K562 (cell line): ENCODE results near the gene RGPD8. TPM values are rescaled to one million over a fixed set of nuclear protein-coding genes. Genes with fewer than 3 reads are reported as not detected.

Experiments used
- ATF1 ChIP-seq, 2 experiments: fragments of 450-650 bp in 1 of 2; IDR thresholded peaks; 2 replicates each; pipeline ENCODE4 v1.6.1; 2016; ENCODE audit warnings: missing compliant biosample characterization in 1 of 2, missing genetic modification characterization in 1 of 2
- BCOR ChIP-seq: fragments of 450-650 bp; IDR thresholded peaks from 2 replicates; pipeline ENCODE4 v1.6.1; 2016
- BDP1 ChIP-seq: IDR thresholded peaks from 3 replicates; pipeline ENCODE4 v1.6.1; 2011; ENCODE audit not compliant: insufficient read length, insufficient read depth
- ELF4 ChIP-seq: fragments of 450-650 bp; formaldehyde crosslinking; IDR thresholded peaks from 2 replicates; pipeline ENCODE4 v1.4.0; 2022; ENCODE audit warnings: missing genetic modification characterization
- GATA2 ChIP-seq: sonication (generic); formaldehyde crosslinking; IDR thresholded peaks from 2 replicates; pipeline ENCODE4 v1.4.0; 2020; ENCODE audit warnings: mild to moderate bottlenecking, missing genetic modification reagents
- L3MBTL2 ChIP-seq: fragments of 450-650 bp; IDR thresholded peaks from 2 replicates; pipeline ENCODE4 v1.6.1; 2016; ENCODE audit warnings: mild to moderate bottlenecking, moderate library complexity
- MYC ChIP-seq, 2 experiments: fragments of 250-450 bp in 1 of 2; sonication (Bioruptor Pico) in 1 of 2; IDR thresholded peaks; 2 replicates each; pipeline versions ENCODE4 v1.5.1 to v1.6.1; 2012 to 2021; ENCODE audit warnings: low read depth in 2 of 2, borderline replicate concordance in 1 of 2, improper control_type of control experiment in 1 of 2, low read length in 1 of 2, mild to moderate bottlenecking in 1 of 2, moderate library complexity in 1 of 2
- PHF8 ChIP-seq: fragments of 200-600 bp; sonication (generic); IDR thresholded peaks from 2 replicates; pipeline ENCODE4 v1.6.1; 2012; ENCODE audit warnings: mixed run types, mild to moderate bottlenecking, inconsistent platforms, low read length, moderate library complexity, borderline replicate concordance
- POLR3A ChIP-seq: IDR thresholded peaks from 2 replicates; pipeline ENCODE4 v1.6.1; 2011; ENCODE audit warnings: borderline replicate concordance, mild to moderate bottlenecking, moderate library complexity; ENCODE audit not compliant: insufficient read length, insufficient read depth; ENCODE audit errors: extremely low read depth
- PURB ChIP-seq: sonication (generic); formaldehyde crosslinking; IDR thresholded peaks from 2 replicates; pipeline ENCODE4 v1.9.0; 2021; ENCODE audit warnings: low read depth, mild to moderate bottlenecking, missing genetic modification reagents
- ZNF41 ChIP-seq: fragments of 250-450 bp; sonication (Bioruptor Pico); conservative IDR thresholded peaks from 2 replicates; pipeline ENCODE4 v1.4.0; 2020; ENCODE audit warnings: mild to moderate bottlenecking
- ZNF668 ChIP-seq: fragments of 250-450 bp; sonication (Bioruptor Pico); IDR thresholded peaks from 2 replicates; pipeline ENCODE4 v1.8.0; 2022; ENCODE audit warnings: mild to moderate bottlenecking, inconsistent platforms
- polyA plus RNA-seq, 8 experiments: library from polyadenylated mRNA; depleted of rRNA in 4 of 8; stranded (reverse) in 5 of 8; unstranded in 3 of 8; fragments of >200 nt; fragmentation: Nextera tagmentation in 2 of 8; fragmentation: Illumina TruSeq in 1 of 8; extraction: Ambion mirVana in 2 of 8; extraction: Trizol in 1 of 8; gene quantifications; 2 replicates each; pipeline versions ENCODE4 v1.2.1 to v1.2.3, GENCODE V29; 2011 to 2014; ENCODE audit warnings: inconsistent platforms in 1 of 8, missing spikeins in 1 of 8
- total RNA-seq, 7 experiments: library from RNA; depleted of rRNA in 6 of 7; stranded (reverse); fragments of >200 nt in 6 of 7; fragmentation: Illumina TruSeq in 2 of 7; extraction: Trizol in 2 of 7; gene quantifications; 2 replicates each; pipeline versions ENCODE4 v1.2.1 to v1.2.3, GENCODE V29; 2011 to 2021; ENCODE audit warnings: low replicate concordance in 1 of 7
- TF ChIP-seq, protein P1 (sequence below): sonication (generic); formaldehyde crosslinking; IDR thresholded peaks from 2 replicates; pipeline ENCODE4 v1.8.0; 2023; ENCODE audit warnings: missing genetic modification reagents, mild to moderate bottlenecking, borderline replicate concordance
- TF ChIP-seq, protein P2 (sequence below): fragments of 250-450 bp; sonication (Bioruptor Pico); IDR thresholded peaks from 2 replicates; pipeline ENCODE4 v1.5.0; 2021; ENCODE audit warnings: mild to moderate bottlenecking, moderate library complexity
- TF ChIP-seq, protein P3 (sequence below): sonication (generic); formaldehyde crosslinking; IDR thresholded peaks from 2 replicates; pipeline ENCODE4 v1.8.0; 2022; ENCODE audit warnings: mild to moderate bottlenecking, missing genetic modification reagents
- TF ChIP-seq, protein P4 (sequence below): sonication (generic); formaldehyde crosslinking; IDR thresholded peaks from 2 replicates; pipeline ENCODE4 v1.8.0; 2022; ENCODE audit warnings: missing genetic modification reagents, mild to moderate bottlenecking, moderate library complexity, borderline replicate concordance

The RGPD8 gene
- total and polyA plus RNA-seq, 9 of the 15 experiments (the other 6 are each of a cell fraction or from before 2014, with no cell fraction given), result 0.03 to 0.47 (median 0.12) TPM; not detected in 1

DNA sequence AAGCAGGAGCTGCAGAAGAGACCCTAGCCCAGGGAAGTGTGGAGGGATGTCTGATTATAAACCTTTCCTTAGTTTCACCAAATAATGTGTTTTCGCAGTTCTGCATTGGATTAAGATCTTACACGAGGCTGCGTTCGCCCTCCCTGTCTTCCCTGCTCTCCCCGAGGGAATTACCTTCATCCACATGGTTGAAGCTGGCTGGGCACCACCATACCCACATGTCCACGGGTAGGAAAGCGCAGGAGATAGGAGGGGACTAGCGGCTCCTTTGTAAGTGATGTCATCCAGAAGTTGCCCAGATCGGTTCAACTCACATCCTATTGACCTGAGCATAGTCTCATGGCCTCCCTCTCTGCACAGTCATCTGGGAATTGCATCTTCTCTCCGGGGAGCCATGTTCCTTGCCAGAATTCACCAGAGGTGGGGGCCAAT, 49.6 kb upstream of the RGPD8 start (continued):
- TF ChIP-seq, protein P1, sequence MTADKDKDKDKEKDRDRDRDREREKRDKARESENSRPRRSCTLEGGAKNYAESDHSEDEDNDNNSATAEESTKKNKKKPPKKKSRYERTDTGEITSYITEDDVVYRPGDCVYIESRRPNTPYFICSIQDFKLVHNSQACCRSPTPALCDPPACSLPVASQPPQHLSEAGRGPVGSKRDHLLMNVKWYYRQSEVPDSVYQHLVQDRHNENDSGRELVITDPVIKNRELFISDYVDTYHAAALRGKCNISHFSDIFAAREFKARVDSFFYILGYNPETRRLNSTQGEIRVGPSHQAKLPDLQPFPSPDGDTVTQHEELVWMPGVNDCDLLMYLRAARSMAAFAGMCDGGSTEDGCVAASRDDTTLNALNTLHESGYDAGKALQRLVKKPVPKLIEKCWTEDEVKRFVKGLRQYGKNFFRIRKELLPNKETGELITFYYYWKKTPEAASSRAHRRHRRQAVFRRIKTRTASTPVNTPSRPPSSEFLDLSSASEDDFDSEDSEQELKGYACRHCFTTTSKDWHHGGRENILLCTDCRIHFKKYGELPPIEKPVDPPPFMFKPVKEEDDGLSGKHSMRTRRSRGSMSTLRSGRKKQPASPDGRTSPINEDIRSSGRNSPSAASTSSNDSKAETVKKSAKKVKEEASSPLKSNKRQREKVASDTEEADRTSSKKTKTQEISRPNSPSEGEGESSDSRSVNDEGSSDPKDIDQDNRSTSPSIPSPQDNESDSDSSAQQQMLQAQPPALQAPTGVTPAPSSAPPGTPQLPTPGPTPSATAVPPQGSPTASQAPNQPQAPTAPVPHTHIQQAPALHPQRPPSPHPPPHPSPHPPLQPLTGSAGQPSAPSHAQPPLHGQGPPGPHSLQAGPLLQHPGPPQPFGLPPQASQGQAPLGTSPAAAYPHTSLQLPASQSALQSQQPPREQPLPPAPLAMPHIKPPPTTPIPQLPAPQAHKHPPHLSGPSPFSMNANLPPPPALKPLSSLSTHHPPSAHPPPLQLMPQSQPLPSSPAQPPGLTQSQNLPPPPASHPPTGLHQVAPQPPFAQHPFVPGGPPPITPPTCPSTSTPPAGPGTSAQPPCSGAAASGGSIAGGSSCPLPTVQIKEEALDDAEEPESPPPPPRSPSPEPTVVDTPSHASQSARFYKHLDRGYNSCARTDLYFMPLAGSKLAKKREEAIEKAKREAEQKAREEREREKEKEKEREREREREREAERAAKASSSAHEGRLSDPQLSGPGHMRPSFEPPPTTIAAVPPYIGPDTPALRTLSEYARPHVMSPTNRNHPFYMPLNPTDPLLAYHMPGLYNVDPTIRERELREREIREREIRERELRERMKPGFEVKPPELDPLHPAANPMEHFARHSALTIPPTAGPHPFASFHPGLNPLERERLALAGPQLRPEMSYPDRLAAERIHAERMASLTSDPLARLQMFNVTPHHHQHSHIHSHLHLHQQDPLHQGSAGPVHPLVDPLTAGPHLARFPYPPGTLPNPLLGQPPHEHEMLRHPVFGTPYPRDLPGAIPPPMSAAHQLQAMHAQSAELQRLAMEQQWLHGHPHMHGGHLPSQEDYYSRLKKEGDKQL (CRISPR knock-in tag), result no peak
- TF ChIP-seq ELF4 (CRISPR knock-in tag), result no peak
- TF ChIP-seq PHF8, result no peak
- TF ChIP-seq BCOR, result no peak
- peak; percentile 24; the same call in 1 of the 2 replicates for TF ChIP-seq GATA2
- TF ChIP-seq ATF1 (CRISPR knock-in tag; IDR thresholded peaks at IDR 0.05), result no peak
- peak; percentile 32; the same call in 1 of the 2 replicates for TF ChIP-seq ATF1 (tag; IDR thresholded peaks at IDR 0.05)
- TF ChIP-seq, protein P2, sequence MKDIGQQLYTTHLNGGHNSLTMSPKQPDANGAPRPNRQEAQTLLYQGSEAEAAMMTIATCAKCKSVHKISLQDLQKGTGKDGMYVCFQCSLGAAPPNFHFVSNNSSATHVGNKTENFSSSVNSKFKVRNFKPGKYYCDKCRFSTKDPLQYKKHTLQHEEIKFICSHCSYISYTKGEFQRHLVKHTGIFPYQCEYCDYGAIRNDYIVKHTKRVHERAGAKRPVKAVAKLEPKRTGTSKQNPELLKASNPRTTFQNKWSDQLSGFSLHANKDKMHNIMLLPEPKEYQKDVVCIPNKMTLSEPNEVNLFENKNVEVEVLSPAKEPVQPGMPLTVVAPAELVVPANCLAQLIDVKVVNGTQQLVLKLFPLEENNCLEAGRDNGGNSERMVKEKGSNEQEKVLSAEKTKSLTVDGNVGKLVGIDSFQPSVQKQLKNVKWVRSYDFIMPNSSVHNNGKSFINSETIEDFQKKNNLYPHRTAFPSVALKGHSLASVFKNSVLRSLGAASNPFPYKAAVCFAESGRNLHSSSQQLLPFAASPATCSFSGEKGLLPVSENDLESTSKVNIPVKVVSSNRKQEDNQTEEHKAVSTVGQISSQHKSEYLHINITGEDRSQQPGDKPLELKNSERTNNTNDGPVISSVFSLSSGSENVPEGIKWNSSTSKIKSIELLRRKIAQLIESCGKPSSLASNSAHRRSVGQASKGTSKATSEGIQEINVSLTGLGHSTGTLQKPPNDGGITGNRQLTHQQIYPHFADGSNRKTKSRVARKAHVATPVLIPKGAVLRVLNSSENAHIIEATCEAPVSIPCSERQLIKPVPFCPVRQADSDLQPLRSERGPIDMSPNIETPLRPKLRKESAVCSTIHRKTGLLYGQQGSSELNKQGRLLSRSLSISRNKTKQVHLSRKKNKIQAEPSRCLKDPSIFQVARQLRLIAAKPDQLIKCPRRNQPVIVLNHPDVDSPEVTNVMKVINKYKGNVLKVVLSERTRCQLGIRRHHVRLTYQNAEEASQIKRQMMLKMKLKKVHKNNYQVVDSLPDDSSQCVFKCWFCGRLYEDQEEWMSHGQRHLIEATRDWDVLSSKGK, result no peak
- TF ChIP-seq L3MBTL2, result peak; percentile 67
- TF ChIP-seq BDP1, result no peak
- peak; percentile 74 for TF ChIP-seq MYC (IDR thresholded peaks at IDR 0.05; ENCODE audit: low read depth, low read length)
- TF ChIP-seq MYC (CRISPR knock-in tag; IDR thresholded peaks at IDR 0.05; ENCODE audit: borderline replicate concordance, low read depth), result no peak
- TF ChIP-seq ZNF668 (CRISPR knock-in tag), result no peak
- TF ChIP-seq, protein P3, sequence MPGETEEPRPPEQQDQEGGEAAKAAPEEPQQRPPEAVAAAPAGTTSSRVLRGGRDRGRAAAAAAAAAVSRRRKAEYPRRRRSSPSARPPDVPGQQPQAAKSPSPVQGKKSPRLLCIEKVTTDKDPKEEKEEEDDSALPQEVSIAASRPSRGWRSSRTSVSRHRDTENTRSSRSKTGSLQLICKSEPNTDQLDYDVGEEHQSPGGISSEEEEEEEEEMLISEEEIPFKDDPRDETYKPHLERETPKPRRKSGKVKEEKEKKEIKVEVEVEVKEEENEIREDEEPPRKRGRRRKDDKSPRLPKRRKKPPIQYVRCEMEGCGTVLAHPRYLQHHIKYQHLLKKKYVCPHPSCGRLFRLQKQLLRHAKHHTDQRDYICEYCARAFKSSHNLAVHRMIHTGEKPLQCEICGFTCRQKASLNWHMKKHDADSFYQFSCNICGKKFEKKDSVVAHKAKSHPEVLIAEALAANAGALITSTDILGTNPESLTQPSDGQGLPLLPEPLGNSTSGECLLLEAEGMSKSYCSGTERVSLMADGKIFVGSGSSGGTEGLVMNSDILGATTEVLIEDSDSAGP, result 0 out of 2 replicates have a peak, but pooled peaks have one; percentile 56
- TF ChIP-seq POLR3A, result no peak
- TF ChIP-seq, protein P4, sequence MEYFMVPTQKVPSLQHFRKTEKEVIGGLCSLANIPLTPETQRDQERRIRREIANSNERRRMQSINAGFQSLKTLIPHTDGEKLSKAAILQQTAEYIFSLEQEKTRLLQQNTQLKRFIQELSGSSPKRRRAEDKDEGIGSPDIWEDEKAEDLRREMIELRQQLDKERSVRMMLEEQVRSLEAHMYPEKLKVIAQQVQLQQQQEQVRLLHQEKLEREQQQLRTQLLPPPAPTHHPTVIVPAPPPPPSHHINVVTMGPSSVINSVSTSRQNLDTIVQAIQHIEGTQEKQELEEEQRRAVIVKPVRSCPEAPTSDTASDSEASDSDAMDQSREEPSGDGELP (CRISPR knock-in tag), result no peak
- no peak for TF ChIP-seq PURB (CRISPR knock-in tag)
- TF ChIP-seq ZNF41 (CRISPR knock-in tag), result no peak
